ENCODE results near the gene SLC50A1.

DNA sequence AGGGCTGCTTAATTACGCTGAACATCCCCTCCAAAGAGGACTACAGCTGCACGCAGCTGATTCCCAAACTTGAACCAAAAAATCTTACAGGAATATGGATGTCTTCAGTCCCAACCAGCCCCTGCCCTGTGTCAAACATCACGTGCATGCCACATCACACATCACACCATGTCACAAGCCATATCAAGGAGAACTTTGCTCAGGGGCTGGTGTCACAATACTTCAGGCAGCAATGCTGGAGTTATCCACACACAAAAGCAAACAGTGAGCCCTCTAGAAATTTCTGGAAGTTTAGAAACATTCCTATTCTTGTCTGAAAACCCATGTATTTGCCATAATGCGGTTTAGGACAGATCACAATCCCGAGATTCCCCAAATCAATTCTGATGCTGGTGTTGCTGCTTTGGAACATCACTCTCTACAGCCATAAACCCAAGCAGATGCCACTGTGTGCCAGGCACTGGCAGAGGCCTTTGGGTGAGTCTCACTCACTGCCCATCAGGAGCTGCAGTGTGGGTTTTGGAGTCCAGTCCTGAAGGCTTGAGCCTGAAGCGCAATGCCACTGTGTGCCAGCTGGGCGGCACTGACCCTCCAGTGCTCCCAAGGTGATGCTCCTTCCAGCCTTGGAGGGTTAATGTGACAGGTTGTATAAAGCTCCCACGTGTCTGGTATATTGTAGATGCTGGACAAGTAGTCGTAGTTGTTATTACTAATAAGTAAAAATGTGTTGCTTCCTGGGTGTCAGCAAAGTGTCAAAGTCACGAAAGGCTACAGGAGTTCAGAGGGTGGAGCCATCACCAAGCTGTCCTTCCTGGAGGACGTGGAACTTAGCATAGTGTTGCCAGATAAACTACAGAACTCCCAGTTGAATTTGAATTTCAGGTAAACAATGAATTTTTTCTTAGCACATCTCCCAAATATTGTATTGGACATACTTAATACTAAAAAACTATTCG, 28.1 kb upstream of the SLC50A1 start:
- TF ChIP-seq JUND (IDR thresholded peaks at IDR 0.05) = peak in 1 of 2 donors; percentile 50
- TF ChIP-seq, protein P1, sequence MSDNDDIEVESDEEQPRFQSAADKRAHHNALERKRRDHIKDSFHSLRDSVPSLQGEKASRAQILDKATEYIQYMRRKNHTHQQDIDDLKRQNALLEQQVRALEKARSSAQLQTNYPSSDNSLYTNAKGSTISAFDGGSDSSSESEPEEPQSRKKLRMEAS (IDR thresholded peaks at IDR 0.05) = peak; percentile 70
- TF ChIP-seq EGR1 (IDR thresholded peaks at IDR 0.05; ENCODE audit: low read depth in 2 of 2) = peak in 1 of 2 donors; percentile 58
- peak; percentile 13 to 57 for TF ChIP-seq RAD21 (IDR thresholded peaks at IDR 0.05)
- peak; percentile 48 for TF ChIP-seq TAF1 (conservative IDR thresholded peaks at IDR 0.05)
- TF ChIP-seq, protein P2, sequence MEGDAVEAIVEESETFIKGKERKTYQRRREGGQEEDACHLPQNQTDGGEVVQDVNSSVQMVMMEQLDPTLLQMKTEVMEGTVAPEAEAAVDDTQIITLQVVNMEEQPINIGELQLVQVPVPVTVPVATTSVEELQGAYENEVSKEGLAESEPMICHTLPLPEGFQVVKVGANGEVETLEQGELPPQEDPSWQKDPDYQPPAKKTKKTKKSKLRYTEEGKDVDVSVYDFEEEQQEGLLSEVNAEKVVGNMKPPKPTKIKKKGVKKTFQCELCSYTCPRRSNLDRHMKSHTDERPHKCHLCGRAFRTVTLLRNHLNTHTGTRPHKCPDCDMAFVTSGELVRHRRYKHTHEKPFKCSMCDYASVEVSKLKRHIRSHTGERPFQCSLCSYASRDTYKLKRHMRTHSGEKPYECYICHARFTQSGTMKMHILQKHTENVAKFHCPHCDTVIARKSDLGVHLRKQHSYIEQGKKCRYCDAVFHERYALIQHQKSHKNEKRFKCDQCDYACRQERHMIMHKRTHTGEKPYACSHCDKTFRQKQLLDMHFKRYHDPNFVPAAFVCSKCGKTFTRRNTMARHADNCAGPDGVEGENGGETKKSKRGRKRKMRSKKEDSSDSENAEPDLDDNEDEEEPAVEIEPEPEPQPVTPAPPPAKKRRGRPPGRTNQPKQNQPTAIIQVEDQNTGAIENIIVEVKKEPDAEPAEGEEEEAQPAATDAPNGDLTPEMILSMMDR (IDR thresholded peaks at IDR 0.05; ENCODE audit: low read depth, low read length, missing input control) = no peak
- TF ChIP-seq, protein P3, sequence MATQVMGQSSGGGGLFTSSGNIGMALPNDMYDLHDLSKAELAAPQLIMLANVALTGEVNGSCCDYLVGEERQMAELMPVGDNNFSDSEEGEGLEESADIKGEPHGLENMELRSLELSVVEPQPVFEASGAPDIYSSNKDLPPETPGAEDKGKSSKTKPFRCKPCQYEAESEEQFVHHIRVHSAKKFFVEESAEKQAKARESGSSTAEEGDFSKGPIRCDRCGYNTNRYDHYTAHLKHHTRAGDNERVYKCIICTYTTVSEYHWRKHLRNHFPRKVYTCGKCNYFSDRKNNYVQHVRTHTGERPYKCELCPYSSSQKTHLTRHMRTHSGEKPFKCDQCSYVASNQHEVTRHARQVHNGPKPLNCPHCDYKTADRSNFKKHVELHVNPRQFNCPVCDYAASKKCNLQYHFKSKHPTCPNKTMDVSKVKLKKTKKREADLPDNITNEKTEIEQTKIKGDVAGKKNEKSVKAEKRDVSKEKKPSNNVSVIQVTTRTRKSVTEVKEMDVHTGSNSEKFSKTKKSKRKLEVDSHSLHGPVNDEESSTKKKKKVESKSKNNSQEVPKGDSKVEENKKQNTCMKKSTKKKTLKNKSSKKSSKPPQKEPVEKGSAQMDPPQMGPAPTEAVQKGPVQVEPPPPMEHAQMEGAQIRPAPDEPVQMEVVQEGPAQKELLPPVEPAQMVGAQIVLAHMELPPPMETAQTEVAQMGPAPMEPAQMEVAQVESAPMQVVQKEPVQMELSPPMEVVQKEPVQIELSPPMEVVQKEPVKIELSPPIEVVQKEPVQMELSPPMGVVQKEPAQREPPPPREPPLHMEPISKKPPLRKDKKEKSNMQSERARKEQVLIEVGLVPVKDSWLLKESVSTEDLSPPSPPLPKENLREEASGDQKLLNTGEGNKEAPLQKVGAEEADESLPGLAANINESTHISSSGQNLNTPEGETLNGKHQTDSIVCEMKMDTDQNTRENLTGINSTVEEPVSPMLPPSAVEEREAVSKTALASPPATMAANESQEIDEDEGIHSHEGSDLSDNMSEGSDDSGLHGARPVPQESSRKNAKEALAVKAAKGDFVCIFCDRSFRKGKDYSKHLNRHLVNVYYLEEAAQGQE (IDR thresholded peaks at IDR 0.05) = peak; percentile 57
- TF ChIP-seq, protein P4, sequence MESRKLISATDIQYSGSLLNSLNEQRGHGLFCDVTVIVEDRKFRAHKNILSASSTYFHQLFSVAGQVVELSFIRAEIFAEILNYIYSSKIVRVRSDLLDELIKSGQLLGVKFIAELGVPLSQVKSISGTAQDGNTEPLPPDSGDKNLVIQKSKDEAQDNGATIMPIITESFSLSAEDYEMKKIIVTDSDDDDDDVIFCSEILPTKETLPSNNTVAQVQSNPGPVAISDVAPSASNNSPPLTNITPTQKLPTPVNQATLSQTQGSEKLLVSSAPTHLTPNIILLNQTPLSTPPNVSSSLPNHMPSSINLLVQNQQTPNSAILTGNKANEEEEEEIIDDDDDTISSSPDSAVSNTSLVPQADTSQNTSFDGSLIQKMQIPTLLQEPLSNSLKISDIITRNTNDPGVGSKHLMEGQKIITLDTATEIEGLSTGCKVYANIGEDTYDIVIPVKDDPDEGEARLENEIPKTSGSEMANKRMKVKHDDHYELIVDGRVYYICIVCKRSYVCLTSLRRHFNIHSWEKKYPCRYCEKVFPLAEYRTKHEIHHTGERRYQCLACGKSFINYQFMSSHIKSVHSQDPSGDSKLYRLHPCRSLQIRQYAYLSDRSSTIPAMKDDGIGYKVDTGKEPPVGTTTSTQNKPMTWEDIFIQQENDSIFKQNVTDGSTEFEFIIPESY (IDR thresholded peaks at IDR 0.05) = peak; percentile 72
- no peak for TF ChIP-seq FOXA1 (IDR thresholded peaks at IDR 0.05)
- TF ChIP-seq NR2F2 (IDR thresholded peaks at IDR 0.05) = no peak
- TF ChIP-seq SP1 (IDR thresholded peaks at IDR 0.05) = peak; percentile 97

All from liver (tissue), 3 donors.